CD4-positive, alpha-beta T cell treated with Interleukin-15 for 1 hour (primary cell): ENCODE results near the gene HOXB3.

Experiments used
- DNase-seq: peaks from one replicate; pipeline ENCODE4 v3.0.0-alpha.2; 2020

Gene HOXB3

GRCh38 chr17:48611681-48612455, 21.8 kb upstream of the HOXB3 start:
- DNase-seq, result no peak

DNA sequence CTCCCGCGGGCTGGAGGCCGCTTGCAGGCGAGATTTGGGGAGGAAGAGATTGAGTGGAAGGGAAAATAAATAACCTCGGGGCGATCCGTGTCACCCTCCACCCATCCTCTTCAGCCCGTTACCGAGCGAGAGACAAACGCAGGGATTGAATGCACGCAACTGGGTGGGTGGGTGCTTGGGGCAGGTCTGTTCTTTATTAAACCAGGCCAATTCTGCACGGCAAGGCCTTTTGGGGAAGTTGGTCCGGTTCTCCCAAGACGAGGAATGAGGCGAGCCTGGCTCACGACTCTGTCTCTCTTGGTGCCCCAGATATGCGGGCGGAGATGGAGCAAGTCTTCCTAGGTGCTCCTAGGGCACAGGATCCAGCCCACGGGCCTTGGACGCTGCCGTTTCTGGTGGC, 21.2 kb upstream of the HOXB3 start:
- DNase-seq, result no peak

DNA sequence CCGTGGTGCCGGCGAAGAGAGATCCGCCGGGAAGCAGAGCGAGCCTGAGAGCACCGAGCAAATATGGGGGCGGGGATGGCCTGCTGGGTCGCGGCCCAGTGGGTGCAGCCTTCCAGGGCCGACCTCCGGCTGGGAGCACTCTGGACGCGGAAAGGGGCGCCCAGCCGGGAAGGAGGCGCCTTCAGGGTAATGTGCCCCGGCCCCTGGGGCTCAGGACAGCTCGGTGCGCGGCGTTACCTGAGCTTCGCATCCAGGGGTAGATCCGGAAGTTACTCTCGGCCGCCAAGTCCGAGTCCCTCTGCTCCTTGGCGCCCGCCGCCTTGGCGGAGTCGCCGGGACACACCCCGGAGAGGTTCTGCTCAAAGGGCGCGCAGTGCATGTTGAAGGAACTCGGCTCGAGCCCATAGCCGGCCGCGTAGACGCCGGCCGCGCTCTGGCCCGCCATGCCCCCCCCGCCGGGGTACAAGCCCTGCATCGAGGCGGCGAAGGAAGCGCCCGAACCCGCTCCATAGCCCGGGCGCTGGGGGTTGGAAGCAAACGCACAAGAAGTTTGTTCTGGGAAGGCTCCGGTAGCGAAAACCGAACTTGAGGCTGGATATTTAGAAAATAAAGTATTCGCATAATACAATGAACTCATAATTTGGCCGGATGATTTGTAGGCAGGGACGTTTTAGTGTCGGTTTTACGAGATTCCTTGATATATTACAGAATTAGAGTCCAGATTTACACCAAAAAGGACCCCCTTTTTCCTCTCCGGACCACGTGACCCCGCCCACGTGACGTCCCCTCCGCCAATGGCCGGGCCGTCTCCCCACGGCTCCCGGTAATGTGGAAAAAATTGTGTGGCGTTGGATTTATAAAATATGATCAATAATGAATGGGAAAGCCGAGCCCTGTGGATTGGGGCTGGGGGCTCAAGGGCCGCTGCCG, 20.5 kb upstream of the HOXB3 start, which contains the start of gene HOXB7:
Gene HOXB7, minus strand, starts transcription at position 736 of the 930 bp plus-strand sequence. Its CDS starts 99 bp downstream, at position 637.
- peak; percentile 45 for DNase-seq

DNA sequence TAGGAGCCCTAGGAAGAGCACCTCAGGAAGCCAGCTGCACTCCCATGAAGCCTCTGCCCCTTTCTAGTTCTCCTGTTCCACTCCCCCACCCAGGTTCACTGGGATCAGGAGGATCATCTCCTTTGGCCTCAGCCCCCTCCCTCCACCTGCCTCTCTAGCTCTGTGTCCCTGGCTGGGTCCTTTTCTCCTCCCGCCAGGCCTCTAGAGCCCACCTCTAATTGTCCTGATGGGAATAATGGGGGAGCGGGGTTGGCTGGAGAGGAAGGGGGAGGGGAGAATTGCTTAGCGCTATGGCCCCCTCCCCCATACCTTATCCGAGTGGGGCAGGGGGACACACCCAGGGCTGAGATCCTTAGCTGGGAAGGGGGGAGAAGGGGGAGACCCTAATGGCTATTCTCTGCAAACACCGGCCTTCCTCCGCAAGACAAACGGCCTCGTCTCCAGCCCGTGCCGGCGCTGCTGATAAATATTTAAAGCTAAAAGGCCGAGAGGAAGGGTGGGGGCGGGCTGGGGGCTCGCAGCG, 19.8 kb upstream of the HOXB3 start:
- DNase-seq, result no peak

DNA sequence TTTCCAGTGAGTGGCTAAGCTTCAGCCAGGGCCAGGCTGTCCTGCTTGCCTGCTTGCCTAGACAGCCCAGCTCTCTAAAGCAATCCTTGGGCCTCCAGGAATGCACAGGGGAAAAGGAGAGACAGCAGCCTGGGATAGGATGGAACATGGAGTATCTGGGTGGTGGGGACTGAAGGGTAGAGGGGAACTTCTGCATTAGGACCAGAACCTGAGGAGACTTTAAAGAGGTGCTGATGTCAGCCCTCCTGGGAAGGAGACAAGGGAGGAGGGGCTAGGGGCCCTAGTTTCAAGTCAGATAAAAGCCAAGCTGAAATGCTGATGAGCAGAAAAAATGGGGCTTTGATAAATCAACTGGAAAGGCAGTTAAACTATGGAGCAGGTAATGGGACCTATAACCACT, 19.0 kb upstream of the HOXB3 start:
- no peak for DNase-seq

DNA sequence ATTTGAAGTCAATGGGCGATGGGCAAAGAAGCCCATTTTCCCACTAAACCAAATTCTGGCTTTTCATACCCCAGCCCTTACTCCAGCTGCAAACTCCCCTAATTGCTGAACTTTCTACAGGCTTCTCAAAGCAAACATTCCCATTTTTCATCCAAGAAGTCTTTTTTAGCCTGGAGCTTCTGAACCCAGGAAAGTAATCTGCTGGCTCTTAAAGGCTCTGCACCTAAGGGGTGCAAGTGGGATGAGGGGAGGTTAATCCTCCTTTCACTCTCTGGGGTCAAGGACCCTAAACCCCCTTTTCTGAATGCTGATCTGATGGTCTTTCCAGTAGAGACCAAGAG, 18.4 kb upstream of the HOXB3 start:
- DNase-seq, result no peak

DNA sequence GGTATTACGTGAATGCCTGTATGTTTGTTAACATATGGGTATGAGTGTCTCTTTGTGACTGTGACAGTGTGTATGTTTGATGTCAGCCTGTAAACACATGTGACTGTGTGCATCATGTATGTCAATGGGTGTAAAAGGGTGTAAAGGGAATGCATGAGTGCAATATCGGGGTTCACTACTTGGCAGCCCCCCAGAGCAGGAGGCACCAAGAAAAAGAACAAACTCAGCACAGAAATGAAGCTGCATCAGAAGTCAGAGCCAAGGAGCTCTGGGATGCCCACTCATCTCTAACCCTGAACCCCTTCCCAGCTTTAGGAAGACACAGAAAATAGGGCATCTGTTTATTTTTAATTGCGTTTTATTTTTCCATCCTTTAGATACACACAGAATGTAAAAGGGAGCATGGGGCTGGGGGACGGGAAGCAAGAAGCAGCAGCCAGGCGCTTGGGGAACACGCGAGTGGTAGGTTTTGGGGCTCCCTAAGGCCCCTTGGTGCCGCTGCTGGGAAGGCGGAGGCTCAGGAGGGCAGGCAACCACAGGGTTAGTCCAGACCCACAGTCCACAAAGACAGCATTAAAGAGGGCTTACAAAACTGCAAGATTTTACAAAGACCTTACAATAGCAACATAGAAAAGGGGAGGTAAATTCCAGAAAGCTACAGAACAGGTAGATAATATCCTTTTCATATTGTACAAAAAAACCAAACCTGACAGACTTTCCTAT, 17.0 kb upstream of the HOXB3 start:
- DNase-seq, result no peak

GRCh38 chr17:48605991-48606891, 16.2 kb upstream of the HOXB3 start:
- DNase-seq, result no peak

- no peak for DNase-seq
Measured at GRCh38 chr17:48605409-48605919, 15.4 kb upstream of the HOXB3 start.

GRCh38 chr17:48604770-48605329, 14.8 kb upstream of the HOXB3 start, which contains the start of gene HOXB6:
Gene HOXB6, minus strand, starts transcription at chr17:48604986. Its CDS starts 6,836 bp downstream, at chr17:48598150.
- no peak for DNase-seq

DNA sequence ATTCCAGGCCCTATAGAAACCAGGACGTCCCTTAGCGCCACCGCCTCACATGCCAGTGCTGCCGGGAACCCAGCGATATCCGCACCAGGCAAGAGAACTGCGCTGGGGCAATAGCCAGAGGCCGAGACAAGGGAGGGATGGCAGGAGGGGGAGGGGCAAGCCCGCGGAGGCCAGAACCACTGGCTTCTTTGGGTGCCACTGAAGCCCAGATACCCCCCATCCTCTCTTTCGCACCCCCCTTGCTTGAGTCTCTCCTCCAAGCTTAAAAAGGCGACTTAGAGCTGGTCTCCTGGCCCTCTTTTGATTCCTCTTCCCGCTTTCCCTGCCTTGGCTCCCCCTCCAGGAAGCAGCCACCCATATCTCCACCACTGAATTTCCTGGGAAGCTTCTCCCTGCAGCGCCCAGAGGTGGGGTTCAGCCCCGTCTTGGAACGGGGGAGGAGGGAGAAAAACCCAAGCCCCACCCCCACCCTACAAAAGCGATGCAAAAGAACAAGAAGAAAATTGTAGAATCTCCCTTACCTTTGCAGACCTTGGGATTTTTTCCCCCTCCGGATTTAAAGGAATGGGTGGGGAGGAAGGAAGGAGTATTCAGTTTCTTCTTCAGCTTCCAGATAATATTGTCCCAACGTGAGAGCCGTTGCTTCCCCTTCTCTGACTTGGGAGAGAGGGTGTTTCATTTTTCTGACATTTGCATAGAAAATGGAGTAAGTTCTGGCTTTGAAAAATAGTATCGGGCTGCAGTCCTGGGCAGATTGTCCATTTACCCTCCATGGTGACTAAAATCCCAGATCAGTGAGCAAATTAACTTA, 14.1 kb upstream of the HOXB3 start:
- no peak for DNase-seq

GRCh38 chr17:48601539-48602425, 11.7 kb upstream of the HOXB3 start:
- no peak for DNase-seq

- DNase-seq, result no peak
Measured at GRCh38 chr17:48601207-48601538, 11.1 kb upstream of the HOXB3 start.

DNA sequence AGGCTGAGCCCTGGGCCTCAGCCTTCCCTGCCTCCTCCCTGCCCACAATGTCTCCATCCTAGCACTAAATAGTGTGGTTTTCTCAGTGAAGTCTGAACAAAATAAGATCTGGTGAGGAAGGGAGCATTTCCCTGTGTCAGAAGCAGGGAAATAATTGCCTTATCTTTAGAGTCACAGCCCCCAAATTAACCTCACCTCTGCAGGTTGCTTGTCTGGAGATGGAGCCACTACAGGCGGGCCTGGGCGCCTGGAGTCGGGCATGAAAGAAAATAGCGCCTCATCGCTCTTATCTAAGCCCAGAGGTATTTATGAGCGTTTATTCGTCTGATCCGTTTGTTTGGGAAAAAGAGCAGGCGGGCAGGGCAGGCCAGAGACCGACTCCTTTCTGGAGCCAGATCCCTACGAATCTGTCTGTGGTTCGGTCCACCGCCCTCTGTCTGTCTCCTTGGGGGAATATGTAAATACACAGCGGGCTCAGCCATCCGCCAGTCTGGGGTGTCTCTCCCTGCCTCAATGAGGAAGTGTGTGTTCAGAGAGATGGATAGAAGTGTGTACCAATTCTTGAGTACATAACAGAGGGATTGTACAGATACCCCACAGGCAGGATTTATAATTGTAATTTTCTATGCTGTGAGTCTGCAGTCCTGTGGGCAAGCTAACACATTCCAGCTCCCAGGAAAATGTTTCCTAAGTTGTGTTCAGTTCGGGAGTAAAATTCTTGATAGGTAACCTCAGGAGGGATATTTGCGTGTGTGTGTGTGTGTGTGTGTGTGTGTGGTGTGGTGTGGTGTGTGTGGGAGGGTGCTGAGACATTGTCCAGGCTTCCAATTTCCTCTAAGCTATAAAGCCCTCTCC, 10.4 kb upstream of the HOXB3 start:
- no peak for DNase-seq

- DNase-seq, result no peak
Measured at GRCh38 chr17:48599354-48599753, 9.3 kb upstream of the HOXB3 start.

DNA sequence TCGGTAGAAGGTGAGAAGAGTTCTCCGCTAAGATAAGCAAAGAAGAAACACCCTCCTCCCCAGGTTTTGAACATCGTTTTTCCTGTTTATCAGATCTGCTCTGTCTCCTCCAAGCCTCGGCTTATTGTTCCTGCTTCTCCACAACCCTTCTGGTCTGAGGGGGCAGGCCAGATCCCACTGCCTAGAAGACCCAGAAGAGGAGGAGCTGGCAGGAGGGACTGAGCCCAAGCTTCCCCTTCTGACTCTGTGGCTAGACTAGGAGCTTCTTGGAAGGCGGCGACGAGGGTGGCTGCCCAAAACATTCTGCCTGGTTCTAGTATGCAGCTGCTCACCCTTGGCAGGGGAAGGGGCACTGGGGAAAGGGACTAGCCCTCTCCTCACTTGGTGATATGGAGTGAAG, 8.7 kb upstream of the HOXB3 start:
- DNase-seq, result no peak

DNA sequence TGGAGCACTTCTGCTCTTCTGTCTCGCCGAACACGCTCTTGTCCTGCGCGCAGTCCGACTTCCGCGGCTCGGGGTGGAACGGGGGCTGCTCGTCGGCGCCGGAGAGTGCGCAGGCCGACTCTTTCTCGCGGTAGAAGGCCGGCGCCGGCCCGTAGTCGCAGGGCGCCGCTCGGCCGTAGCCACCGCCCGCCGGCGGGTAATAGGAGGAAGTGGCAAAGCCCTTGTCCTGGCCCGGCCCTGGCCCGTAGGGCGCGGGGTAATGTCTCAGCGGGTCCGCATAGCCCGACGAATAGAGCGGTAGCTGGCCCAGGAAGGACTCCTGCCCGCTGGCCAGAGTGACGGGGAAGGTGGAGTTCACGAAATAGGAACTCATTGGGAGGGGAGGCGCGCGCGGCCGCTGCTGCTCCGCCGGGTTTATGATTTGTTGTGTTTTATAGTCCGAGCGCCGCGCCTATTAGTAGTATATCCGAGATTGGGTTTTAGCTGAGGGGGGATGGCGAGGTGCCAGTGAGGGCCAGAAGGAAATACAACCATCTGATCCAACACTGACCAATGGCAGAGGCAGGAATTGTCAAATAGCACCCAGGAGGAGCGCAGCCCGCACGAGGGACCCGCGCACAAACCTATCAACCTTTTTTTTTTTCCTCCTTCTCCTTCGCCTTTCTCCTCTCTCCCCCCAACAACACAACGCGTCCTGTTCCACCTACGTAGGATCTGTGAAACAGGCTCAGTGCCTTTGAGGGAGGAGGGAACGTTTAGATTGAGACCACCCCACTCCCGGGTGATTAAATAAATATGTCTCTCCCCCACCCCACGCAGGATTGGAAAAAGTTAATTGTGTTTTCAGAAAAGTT, 8.0 kb upstream of the HOXB3 start:
- peak; percentile 40 for DNase-seq

DNA sequence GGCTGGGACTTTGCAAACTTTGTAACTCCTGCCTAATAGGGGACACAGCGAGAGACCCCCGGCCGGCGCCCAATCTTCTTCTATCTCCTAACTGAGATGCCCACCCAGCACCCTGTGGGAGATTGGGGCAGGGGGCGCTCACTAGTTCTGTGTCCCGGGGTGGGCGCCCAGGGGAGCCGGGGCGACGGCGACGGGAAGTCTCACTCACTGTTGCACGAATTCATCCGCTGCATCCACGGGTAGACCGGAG, 7.4 kb upstream of the HOXB3 start:
- no peak for DNase-seq
